ENCODE results near the gene TMEM132D.

GRCh38 chr12:129459886-129460285 is 443.9 kb downstream of the TMEM132D start:
- TF ChIP-seq CTCF (IDR thresholded peaks at IDR 0.05; ENCODE audit: poor library complexity) (no peak), EZH2phosphoT487 (IDR thresholded peaks at IDR 0.05; ENCODE audit: low read depth, severe bottlenecking, unreplicated experiment) (no peak)
